Lung (tissue), 12 donors: ENCODE results near the gene GP5. TPM values are rescaled to one million over a fixed set of nuclear protein-coding genes. Genes with fewer than 3 reads are reported as not detected.

ENCODE experiments used
- ATAC-seq: fragments of 200-7000 bp; cut with Tn5 transposase; one replicate; pipeline ENCODE4 v1.9.1; 2020; ENCODE audit warnings: moderate number of reproducible peaks; ENCODE audit not compliant: insufficient read depth, low FRiP score
- DNase-seq, 3 donors: peaks; one replicate each; pipeline ENCODE4 v3.0.0-alpha.2; 2013 to 2017
- H3K27ac ChIP-seq, 2 donors: one replicate each; pipeline ENCODE4 v1.5.1; 2013; ENCODE audit warnings: mild to moderate bottlenecking in 2 of 2, moderate library complexity in 2 of 2, control low read depth in 1 of 2, inconsistent platforms in 1 of 2, low read depth in 1 of 2, low read length in 1 of 2
- H3K27me3 ChIP-seq, 3 donors: one replicate each; pipeline ENCODE4 v1.5.1; 2013; ENCODE audit warnings: low read length in 2 of 3; ENCODE audit not compliant: control insufficient read depth in 3 of 3, insufficient read depth in 3 of 3
- H3K36me3 ChIP-seq, 4 donors: one replicate each; pipeline ENCODE4 v1.5.1; 2013; ENCODE audit warnings: low read length in 4 of 4, mild to moderate bottlenecking in 1 of 4, moderate library complexity in 1 of 4; ENCODE audit not compliant: control insufficient read depth in 4 of 4, insufficient read depth in 4 of 4
- H3K4me1 ChIP-seq, 5 donors: one replicate each; pipeline ENCODE4 v1.5.1; 2013; ENCODE audit warnings: low read length in 5 of 5, mild to moderate bottlenecking in 2 of 5, moderate library complexity in 1 of 5; ENCODE audit not compliant: control insufficient read depth in 5 of 5, insufficient read depth in 5 of 5
- H3K4me3 ChIP-seq: one replicate; pipeline ENCODE4 v1.5.1; 2013; ENCODE audit warnings: mild to moderate bottlenecking, control low read depth, moderate library complexity
- H3K9ac ChIP-seq, 2 donors: one replicate each; pipeline ENCODE4 v1.5.1; 2013; ENCODE audit warnings: low read length in 2 of 2, control low read depth in 1 of 2; ENCODE audit not compliant: insufficient read depth in 1 of 2
- H3K9me3 ChIP-seq, 4 donors: one replicate each; pipeline ENCODE4 v1.5.1; 2013; ENCODE audit warnings: low read length in 3 of 4, mild to moderate bottlenecking in 1 of 4, moderate library complexity in 1 of 4; ENCODE audit not compliant: control insufficient read depth in 4 of 4, insufficient read depth in 3 of 4
- WGBS, 2 donors: extraction: QIAGEN DNeasy Blood & Tissue Kit; methylation state at CpG; one replicate each; pipeline ENCODE4 v1.1.7; 2013; 5-methylcytosine and 5-hydroxymethylcytosine counted together
- polyA plus RNA-seq, 2 donors: library from polyadenylated mRNA; stranded (reverse); fragments of 200-250 nt; gene quantifications; one replicate each; pipeline ENCODE4 v1.2.1, GENCODE V29; 2013
- total RNA-seq, 2 donors: library from RNA; depleted of rRNA in 1 of 2; stranded (reverse); fragments of >200 nt in 1 of 2; gene quantifications; one replicate each; pipeline ENCODE4 v1.2.1, GENCODE V29; 2014 to 2021
- TF ChIP-seq, protein P1 (sequence below): IDR thresholded peaks from 2 replicates; pipeline ENCODE4 v1.5.1; 2012; ENCODE audit warnings: mild to moderate bottlenecking; ENCODE audit errors: control extremely low read depth, extremely low read depth
- donor health status: control.
- donor health status: control.
- donor health status: Bipolar disorder and iron deficiency.
- donor health status: healthy.
- donor health status: DM: yes; HTN: yes; CAD: no.

Gene GP5
- total and polyA plus RNA-seq, 4 donors: 0.06 to 1.1 (median 0.37) TPM

DNA sequence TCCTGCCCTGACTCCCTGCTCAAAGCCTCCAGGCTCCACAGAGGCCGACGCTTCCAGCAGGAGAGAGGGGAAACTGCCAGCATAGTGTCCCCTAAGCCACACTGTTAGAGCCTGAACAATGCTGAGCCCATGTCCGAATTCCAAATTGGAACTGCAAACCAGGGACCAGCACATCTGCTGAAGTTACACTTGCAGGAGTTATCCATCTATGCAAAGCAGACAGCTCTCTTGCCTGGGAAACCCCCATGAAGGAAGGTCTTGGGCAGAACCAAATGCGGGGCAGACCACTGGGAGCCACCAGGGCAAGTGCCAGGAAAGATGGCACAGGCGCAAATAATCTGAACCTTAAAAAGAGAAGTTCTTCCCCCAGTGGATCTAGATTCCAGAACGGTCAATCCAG lies 30.1 kb downstream of the GP5 start:
- no peaks in the 10 kb centered on the region for H3K9me3 ChIP-seq
- H3K4me3 ChIP-seq: no peak overlapping the region
- H3K9ac ChIP-seq: no peak overlapping the region
- ATAC-seq (no peak), DNase-seq (no peak)
- H3K36me3 ChIP-seq: no peaks in the 10 kb centered on the region
- peaks cover 0 to 18% (median 6%) of the 10 kb centered on the region in 3 donors for H3K27me3 ChIP-seq
- 65 to 76% methylated on average over 6 of the region's 6 CpGs for WGBS, 2 donors
- TF ChIP-seq, protein P1, sequence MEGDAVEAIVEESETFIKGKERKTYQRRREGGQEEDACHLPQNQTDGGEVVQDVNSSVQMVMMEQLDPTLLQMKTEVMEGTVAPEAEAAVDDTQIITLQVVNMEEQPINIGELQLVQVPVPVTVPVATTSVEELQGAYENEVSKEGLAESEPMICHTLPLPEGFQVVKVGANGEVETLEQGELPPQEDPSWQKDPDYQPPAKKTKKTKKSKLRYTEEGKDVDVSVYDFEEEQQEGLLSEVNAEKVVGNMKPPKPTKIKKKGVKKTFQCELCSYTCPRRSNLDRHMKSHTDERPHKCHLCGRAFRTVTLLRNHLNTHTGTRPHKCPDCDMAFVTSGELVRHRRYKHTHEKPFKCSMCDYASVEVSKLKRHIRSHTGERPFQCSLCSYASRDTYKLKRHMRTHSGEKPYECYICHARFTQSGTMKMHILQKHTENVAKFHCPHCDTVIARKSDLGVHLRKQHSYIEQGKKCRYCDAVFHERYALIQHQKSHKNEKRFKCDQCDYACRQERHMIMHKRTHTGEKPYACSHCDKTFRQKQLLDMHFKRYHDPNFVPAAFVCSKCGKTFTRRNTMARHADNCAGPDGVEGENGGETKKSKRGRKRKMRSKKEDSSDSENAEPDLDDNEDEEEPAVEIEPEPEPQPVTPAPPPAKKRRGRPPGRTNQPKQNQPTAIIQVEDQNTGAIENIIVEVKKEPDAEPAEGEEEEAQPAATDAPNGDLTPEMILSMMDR: no peak
- peaks cover 0 to 24% (median 5%) of the 10 kb centered on the region in 5 donors for H3K4me1 ChIP-seq
- no peak overlapping the region for H3K27ac ChIP-seq

DNA sequence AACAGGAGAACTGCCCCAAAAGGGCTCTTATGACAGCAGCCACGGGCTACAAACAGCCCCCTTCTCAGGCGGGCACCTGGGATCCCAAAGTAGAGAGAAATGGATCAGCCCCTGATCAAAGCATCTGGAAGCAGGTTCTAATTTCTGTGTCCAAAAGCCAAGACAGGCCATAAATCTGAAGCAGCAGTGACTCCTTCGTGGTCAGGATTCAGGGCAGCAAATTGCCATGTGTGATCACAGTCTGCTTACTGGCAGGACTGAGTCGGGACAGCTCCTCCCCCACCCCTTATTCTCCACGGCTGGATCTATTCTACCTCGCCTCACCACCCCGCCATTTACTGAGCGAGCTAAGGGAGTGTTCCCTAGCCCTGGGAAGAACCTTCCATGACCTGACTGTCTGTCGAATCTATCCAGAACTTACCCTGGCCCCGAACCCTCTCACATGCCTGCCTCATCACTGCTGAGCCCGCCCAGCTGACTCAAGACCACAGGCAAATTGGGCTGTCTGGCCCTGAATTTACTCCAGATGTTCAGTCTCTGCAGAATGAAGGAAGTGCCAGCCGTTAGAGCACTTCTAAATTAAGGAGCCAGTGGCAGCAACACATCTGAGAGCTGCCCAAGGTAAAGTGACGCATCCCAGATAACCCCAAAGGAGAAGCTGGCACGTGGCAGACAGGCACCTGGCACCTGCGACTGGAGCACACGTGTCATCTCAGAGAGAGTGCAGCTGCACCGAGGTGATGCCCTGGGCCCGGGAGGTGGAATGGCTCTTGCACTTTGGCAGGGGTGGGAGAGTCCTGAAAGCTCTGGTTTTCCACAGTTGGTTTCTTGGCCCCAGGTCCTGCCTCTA lies 30.8 kb downstream of the GP5 start:
- Histone ChIP-seq H3K27ac (no peak overlapping the region), H3K9ac (no peak overlapping the region), H3K9me3 (no peaks in the 10 kb centered on the region), H3K27me3 (peaks cover 0 to 18% (median 6%) of the 10 kb centered on the region in 3 donors), H3K36me3 (no peaks in the 10 kb centered on the region), H3K4me1 (peaks cover 0 to 24% (median 5%) of the 10 kb centered on the region in 5 donors), H3K4me3 (no peak overlapping the region)
- ATAC-seq (no peak), DNase-seq (peak; percentile 29 to 47 (median 41))
- WGBS, 2 donors: 63% methylated on average over 18 of the region's 18 CpGs
- TF ChIP-seq, protein P1: no peak

DNA sequence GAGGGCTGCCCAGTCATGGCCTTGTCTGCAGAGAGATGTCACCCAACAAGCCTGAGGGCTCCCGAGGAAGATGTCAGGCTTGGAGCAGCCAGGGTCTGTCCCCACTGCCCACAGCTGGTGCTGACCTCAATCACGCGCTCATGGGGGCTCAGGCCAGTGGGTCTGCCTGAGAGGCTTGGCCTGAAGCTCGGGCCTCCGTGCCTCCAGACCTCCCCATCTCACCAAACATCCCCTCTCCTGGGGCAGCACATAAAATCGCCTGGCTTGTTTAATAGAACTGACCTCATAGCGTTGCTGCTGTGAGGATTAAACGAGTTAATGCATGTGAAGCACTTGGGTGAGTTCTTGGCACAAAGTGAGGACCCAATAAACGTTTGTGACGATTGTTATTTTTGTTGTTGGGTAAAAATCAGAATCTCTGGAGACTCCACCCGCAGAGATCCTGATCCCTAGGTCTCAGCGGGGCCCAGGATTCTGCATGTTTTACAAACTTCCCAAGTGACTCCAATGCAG lies 33.0 kb downstream of the GP5 start:
- 81 to 88% methylated on average over 12 of the region's 12 CpGs for WGBS, 2 donors
- TF ChIP-seq, protein P1: no peak

More for the DNA sequence above, 33.0 kb downstream of the GP5 start:
- H3K27me3 ChIP-seq: peaks cover 0 to 16% (median 6%) of the 10 kb centered on the region in 3 donors
- H3K9me3 ChIP-seq: no peaks in the 10 kb centered on the region
- H3K27ac ChIP-seq: no peak overlapping the region
- no peak overlapping the region for H3K9ac ChIP-seq
- H3K4me1 ChIP-seq: peaks cover 0 to 24% (median 5%) of the 10 kb centered on the region in 5 donors
- H3K4me3 ChIP-seq: no peak overlapping the region
- H3K36me3 ChIP-seq: no peaks in the 10 kb centered on the region
- DNase-seq (no peak), ATAC-seq (no peak)
